ENCODE data around the gene LSM14A. TPM values are rescaled to one million over a fixed set of nuclear protein-coding genes. Genes with fewer than 3 reads are reported as not detected.
"Not testable (repeated sequence)": the region's sequence is repeated elsewhere in the genome, so short reads cannot be mapped to it uniquely, and the experiment has no call there.

The LSM14A gene
- total and polyA plus RNA-seq, 2 donors (not counting 1 experiment from before 2014, with no cell fraction given) = 82.2 to 97.8 TPM

DNA sequence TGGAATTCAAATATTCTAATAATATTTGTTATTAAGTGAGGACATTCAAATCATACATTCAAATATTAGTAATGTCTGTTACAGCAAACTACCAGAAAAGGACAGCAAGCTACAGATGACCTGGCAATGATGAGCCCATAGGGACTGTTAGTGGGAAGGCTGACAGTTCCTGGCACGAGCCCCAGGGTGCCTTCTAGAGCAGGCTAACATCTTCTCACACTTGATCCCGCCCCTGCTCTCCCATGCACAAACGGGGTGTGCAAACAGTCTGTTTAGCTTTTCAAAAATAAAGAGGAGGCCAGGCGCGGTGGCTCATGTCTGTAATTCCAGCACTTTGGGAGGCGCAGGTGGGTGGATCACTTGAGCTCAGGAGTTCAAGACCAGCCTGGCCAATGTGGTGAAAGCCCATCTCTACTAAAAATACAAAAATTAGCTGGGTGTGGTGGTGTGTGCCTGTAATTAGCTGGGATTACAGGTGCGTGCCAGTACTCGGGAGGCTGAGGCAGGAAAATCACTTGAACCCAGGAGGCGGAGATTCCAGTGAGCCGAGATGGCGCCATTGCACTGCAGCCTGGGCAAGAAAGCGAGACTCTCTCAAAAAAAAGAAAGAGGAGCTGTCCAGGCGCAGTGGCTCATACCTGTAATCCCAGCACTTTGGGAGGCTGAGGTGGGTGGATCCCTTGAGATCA is 72.5 kb downstream of the LSM14A start:
- H3K4me3 ChIP-seq (replicated peaks in 1 of 4; ENCODE audit: control extremely low read depth in 1 of 4, insufficient read depth in 1 of 4, low read depth in 3 of 4, low read length in 4 of 4) = no peak overlapping the region
- no peak for TF ChIP-seq EZH2 (IDR thresholded peaks at IDR 0.05; ENCODE audit: low read length, missing control alignments)
- TF ChIP-seq, protein P1, sequence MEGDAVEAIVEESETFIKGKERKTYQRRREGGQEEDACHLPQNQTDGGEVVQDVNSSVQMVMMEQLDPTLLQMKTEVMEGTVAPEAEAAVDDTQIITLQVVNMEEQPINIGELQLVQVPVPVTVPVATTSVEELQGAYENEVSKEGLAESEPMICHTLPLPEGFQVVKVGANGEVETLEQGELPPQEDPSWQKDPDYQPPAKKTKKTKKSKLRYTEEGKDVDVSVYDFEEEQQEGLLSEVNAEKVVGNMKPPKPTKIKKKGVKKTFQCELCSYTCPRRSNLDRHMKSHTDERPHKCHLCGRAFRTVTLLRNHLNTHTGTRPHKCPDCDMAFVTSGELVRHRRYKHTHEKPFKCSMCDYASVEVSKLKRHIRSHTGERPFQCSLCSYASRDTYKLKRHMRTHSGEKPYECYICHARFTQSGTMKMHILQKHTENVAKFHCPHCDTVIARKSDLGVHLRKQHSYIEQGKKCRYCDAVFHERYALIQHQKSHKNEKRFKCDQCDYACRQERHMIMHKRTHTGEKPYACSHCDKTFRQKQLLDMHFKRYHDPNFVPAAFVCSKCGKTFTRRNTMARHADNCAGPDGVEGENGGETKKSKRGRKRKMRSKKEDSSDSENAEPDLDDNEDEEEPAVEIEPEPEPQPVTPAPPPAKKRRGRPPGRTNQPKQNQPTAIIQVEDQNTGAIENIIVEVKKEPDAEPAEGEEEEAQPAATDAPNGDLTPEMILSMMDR (conservative IDR thresholded peaks at IDR 0.05 in 1 of 2, IDR thresholded peaks at IDR 0.05 in 1 of 2; ENCODE audit: low read depth in 1 of 2, low read length in 2 of 2) = no peak
- H3K36me3 ChIP-seq (ENCODE audit: control insufficient read depth, insufficient read depth, low read length) = no peaks in the 10 kb centered on the region
- H3K27ac ChIP-seq (ENCODE audit: insufficient read depth, low read length) = no peak overlapping the region
- peak in 1 of 2 donors; percentile 24 for DNase-seq (ENCODE audit: low read depth in 2 of 2)
- no peak overlapping the region for H3K9ac ChIP-seq (ENCODE audit: insufficient read depth, low read length)
- H4K20me1 ChIP-seq (ENCODE audit: control insufficient read depth, extremely low read depth, insufficient read depth, low read length) = no peaks in the 10 kb centered on the region
- H3K4me1 ChIP-seq (ENCODE audit: control insufficient read depth, extremely low read depth, insufficient read depth, low read length) = peaks cover 6% of the 10 kb centered on the region
- H3K4me2 ChIP-seq (ENCODE audit: extremely low read depth, insufficient read depth, low read length) = no peak overlapping the region
- H3K9me3 ChIP-seq (ENCODE audit: control insufficient read depth, insufficient read depth, low read depth, low read length) = no peaks in the 10 kb centered on the region
- no peak overlapping the region for H2AFZ ChIP-seq (ENCODE audit: low read length)
- H3K27me3 ChIP-seq (ENCODE audit: control insufficient read depth, insufficient read depth, low read length) = no peaks in the 10 kb centered on the region
- H3K79me2 ChIP-seq (ENCODE audit: control insufficient read depth, insufficient read depth, low read length) = no peaks in the 10 kb centered on the region

DNA sequence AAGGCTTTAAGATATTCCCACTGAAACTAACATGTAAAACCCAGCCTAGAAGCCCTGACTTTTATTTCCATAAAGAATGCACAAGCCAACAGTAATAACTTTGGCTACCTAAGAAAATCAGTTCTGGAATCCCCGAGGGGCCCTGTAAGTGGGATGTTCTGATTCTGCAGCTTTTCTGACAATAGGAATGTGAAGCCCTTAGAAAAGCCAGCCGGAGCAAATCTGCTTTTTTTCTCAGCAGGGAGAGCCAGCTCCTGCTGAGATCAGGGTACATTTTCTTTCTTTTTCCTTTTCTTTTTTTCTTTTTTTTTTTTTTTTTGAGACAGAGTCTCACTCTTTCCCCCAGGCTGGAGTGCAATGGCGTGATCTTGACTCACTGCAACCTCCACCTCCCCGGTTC is 74.0 kb downstream of the LSM14A start:
- H3K4me1 ChIP-seq (ENCODE audit: control insufficient read depth, extremely low read depth, insufficient read depth, low read length) = peaks cover 6% of the 10 kb centered on the region
- H3K9ac ChIP-seq (ENCODE audit: insufficient read depth, low read length) = no peak overlapping the region
- no peaks in the 10 kb centered on the region for H3K79me2 ChIP-seq (ENCODE audit: control insufficient read depth, insufficient read depth, low read length)
- no peaks in the 10 kb centered on the region for H3K36me3 ChIP-seq (ENCODE audit: control insufficient read depth, insufficient read depth, low read length)
- no peaks in the 10 kb centered on the region for H3K9me3 ChIP-seq (ENCODE audit: control insufficient read depth, insufficient read depth, low read depth, low read length)
- no peaks in the 10 kb centered on the region for H4K20me1 ChIP-seq (ENCODE audit: control insufficient read depth, extremely low read depth, insufficient read depth, low read length)
- no peaks in the 10 kb centered on the region for H3K27me3 ChIP-seq (ENCODE audit: control insufficient read depth, insufficient read depth, low read length)
- no peak overlapping the region for H3K4me3 ChIP-seq (replicated peaks in 1 of 4; ENCODE audit: control extremely low read depth in 1 of 4, insufficient read depth in 1 of 4, low read depth in 3 of 4, low read length in 4 of 4)
- no peak overlapping the region for H2AFZ ChIP-seq (ENCODE audit: low read length)
- H3K27ac ChIP-seq (ENCODE audit: insufficient read depth, low read length) = no peak overlapping the region
- no peak overlapping the region for H3K4me2 ChIP-seq (ENCODE audit: extremely low read depth, insufficient read depth, low read length)
- no peak for DNase-seq (ENCODE audit: low read depth in 2 of 2)
- TF ChIP-seq EZH2 (IDR thresholded peaks at IDR 0.05; ENCODE audit: low read length, missing control alignments) = no peak
- TF ChIP-seq, protein P1 (conservative IDR thresholded peaks at IDR 0.05 in 1 of 2, IDR thresholded peaks at IDR 0.05 in 1 of 2; ENCODE audit: low read depth in 1 of 2, low read length in 2 of 2) = no peak

DNA sequence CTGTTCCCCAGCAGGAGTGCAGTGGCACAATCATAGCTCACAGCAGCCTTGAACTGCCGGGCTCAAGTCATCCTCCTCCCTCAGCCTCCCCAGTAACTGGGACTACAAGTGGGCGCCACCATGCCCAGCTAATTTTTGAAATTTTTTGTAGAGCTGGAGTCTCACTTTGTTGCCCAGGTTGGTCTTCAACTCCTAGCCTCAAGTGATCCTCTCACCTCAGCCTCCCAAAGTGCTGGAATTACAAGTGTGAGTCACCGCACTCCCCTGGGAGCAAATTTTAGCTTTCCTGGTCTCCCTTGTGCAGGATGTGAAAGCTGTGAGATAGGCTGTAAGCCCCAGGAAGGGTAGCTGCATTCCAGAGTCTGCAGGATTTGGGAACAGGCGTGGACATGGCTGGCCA is 76.6 kb downstream of the LSM14A start:
- TF ChIP-seq EZH2 (IDR thresholded peaks at IDR 0.05; ENCODE audit: low read length, missing control alignments) = no peak
- TF ChIP-seq, protein P1 (conservative IDR thresholded peaks at IDR 0.05 in 1 of 2, IDR thresholded peaks at IDR 0.05 in 1 of 2; ENCODE audit: low read depth in 1 of 2, low read length in 2 of 2) = no peak
- H3K9ac ChIP-seq (ENCODE audit: insufficient read depth, low read length) = no peak overlapping the region
- no peaks in the 10 kb centered on the region for H3K27me3 ChIP-seq (ENCODE audit: control insufficient read depth, insufficient read depth, low read length)
- peaks cover 4% of the 10 kb centered on the region for H3K4me1 ChIP-seq (ENCODE audit: control insufficient read depth, extremely low read depth, insufficient read depth, low read length)
- H4K20me1 ChIP-seq (ENCODE audit: control insufficient read depth, extremely low read depth, insufficient read depth, low read length) = no peaks in the 10 kb centered on the region
- no peak overlapping the region for H2AFZ ChIP-seq (ENCODE audit: low read length)
- H3K27ac ChIP-seq (ENCODE audit: insufficient read depth, low read length) = no peak overlapping the region
- no peaks in the 10 kb centered on the region for H3K36me3 ChIP-seq (ENCODE audit: control insufficient read depth, insufficient read depth, low read length)
- no peaks in the 10 kb centered on the region for H3K9me3 ChIP-seq (ENCODE audit: control insufficient read depth, insufficient read depth, low read depth, low read length)
- H3K4me2 ChIP-seq (ENCODE audit: extremely low read depth, insufficient read depth, low read length) = no peak overlapping the region
- no peaks in the 10 kb centered on the region for H3K79me2 ChIP-seq (ENCODE audit: control insufficient read depth, insufficient read depth, low read length)
- H3K4me3 ChIP-seq (replicated peaks in 1 of 4; ENCODE audit: control extremely low read depth in 1 of 4, insufficient read depth in 1 of 4, low read depth in 3 of 4, low read length in 4 of 4) = no peak overlapping the region
- DNase-seq (ENCODE audit: low read depth in 2 of 2) = no peak

DNA sequence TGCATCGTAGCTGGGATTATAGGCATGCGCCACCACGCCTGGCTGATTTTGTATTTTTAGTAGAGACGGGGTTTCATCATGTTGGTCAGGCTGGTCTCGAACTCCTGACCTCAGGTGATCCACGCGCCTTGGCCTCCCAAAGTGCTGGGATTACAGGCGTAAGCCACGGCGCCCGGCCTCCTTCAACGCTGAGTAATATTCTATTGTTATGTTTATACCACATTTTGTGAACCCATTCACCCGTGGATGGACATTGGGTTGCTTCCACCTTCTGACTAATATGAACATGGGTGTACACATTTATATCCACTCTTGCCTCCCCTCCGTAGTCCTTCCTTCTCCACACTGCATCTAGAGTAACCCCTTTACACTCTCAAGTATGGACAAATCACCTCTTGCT is 80.9 kb downstream of the LSM14A start:
- H3K27me3 ChIP-seq (ENCODE audit: control insufficient read depth, insufficient read depth, low read length); H3K36me3 ChIP-seq (ENCODE audit: control insufficient read depth, insufficient read depth, low read length); H4K20me1 ChIP-seq (ENCODE audit: control insufficient read depth, extremely low read depth, insufficient read depth, low read length); H3K9me3 ChIP-seq (ENCODE audit: control insufficient read depth, insufficient read depth, low read depth, low read length); DNase-seq (ENCODE audit: low read depth in 2 of 2); H3K4me3 ChIP-seq (replicated peaks in 1 of 4; ENCODE audit: control extremely low read depth in 1 of 4, insufficient read depth in 1 of 4, low read depth in 3 of 4, low read length in 4 of 4); H3K4me1 ChIP-seq (ENCODE audit: control insufficient read depth, extremely low read depth, insufficient read depth, low read length); H3K4me2 ChIP-seq (ENCODE audit: extremely low read depth, insufficient read depth, low read length); H2AFZ ChIP-seq (ENCODE audit: low read length); H3K27ac ChIP-seq (ENCODE audit: insufficient read depth, low read length); H3K79me2 ChIP-seq (ENCODE audit: control insufficient read depth, insufficient read depth, low read length); H3K9ac ChIP-seq (ENCODE audit: insufficient read depth, low read length): not testable (repeated sequence)

DNA sequence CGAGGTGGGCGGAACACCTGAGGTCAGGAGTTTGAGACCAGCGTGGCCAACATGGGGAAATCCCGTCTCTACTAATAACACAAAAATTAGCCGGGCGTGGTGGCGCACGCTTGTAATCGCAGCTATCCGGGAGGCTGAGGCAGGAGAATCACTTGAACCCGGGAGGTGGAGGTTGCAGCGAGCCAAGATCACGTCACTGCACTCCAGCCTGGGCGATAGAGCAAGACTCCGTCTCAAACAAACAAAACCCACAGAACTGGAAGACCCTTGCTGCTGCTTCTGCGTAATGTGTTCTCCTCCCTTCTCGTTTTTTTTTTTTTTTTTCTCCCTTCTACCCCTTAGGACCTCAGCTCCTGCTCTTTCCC is 81.4 kb downstream of the LSM14A start:
- peak overlapping the region; percentile 93 for H3K4me2 ChIP-seq (ENCODE audit: extremely low read depth, insufficient read depth, low read length)
- H3K9me3 ChIP-seq (ENCODE audit: control insufficient read depth, insufficient read depth, low read depth, low read length); H3K79me2 ChIP-seq (ENCODE audit: control insufficient read depth, insufficient read depth, low read length); H4K20me1 ChIP-seq (ENCODE audit: control insufficient read depth, extremely low read depth, insufficient read depth, low read length); H3K27me3 ChIP-seq (ENCODE audit: control insufficient read depth, insufficient read depth, low read length); H3K4me1 ChIP-seq (ENCODE audit: control insufficient read depth, extremely low read depth, insufficient read depth, low read length); H3K36me3 ChIP-seq (ENCODE audit: control insufficient read depth, insufficient read depth, low read length); DNase-seq (ENCODE audit: low read depth in 2 of 2); H3K9ac ChIP-seq (ENCODE audit: insufficient read depth, low read length): not testable (repeated sequence)
- H2AFZ ChIP-seq (ENCODE audit: low read length) = peak overlapping the region; percentile 71
- H3K4me3 ChIP-seq (replicated peaks in 1 of 4; ENCODE audit: control extremely low read depth in 1 of 4, insufficient read depth in 1 of 4, low read depth in 3 of 4, low read length in 4 of 4) = peak overlapping the region; percentile 69 to 88 (median 80)
- peak overlapping the region; percentile 88 for H3K27ac ChIP-seq (ENCODE audit: insufficient read depth, low read length)
